Body of pancreas (tissue), 4 donors: ENCODE results near the gene GCG. TPM values are rescaled to one million over a fixed set of nuclear protein-coding genes. Genes with fewer than 3 reads are reported as not detected.

ENCODE experiments used
- ATAC-seq: fragments of 150-250 bp; one replicate; pipeline ENCODE4 v1.9.1; 2016
- DNase-seq, 4 donors: peaks; one replicate each; pipeline ENCODE4 v3.0.0-alpha.2; 2019
- H3K27ac ChIP-seq, 4 donors: fragments of 200-600 bp; sonication (generic); 1 replicate in 3 of 4; 2 replicates in 1 of 4; pipeline versions ENCODE4 v1.5.1 to v1.6.1; 2016 to 2019; ENCODE audit warnings: mild to moderate bottlenecking in 1 of 4, mixed read lengths in 1 of 4, moderate library complexity in 1 of 4
- H3K27me3 ChIP-seq, 2 donors: fragments of 200-600 bp; sonication (generic); one replicate each; pipeline ENCODE4 v1.6.0; 2016; ENCODE audit warnings: mild to moderate bottlenecking in 1 of 2
- H3K36me3 ChIP-seq, 2 donors: fragments of 200-600 bp; sonication (generic); replicated peaks in 1 of 2; 2 replicates each; pipeline ENCODE4 v1.5.1; 2016; ENCODE audit warnings: low read depth in 2 of 2; ENCODE audit not compliant: insufficient read depth in 1 of 2
- H3K4me1 ChIP-seq: fragments of 200-600 bp; sonication (generic); one replicate; pipeline ENCODE4 v1.6.0; 2016
- H3K4me3 ChIP-seq, 2 donors: fragments of 200-600 bp; sonication (generic); 1 replicate in 1 of 2; 2 replicates in 1 of 2; pipeline ENCODE4 v1.5.1; 2016 to 2019
- H3K9me3 ChIP-seq, 3 donors: fragments of 200-600 bp; sonication (generic); 1 replicate in 2 of 3; 2 replicates in 1 of 3; pipeline ENCODE4 v1.5.1; 2016
- CTCF ChIP-seq, 7 experiments: fragments of 450-650 bp in 4 of 7; fragments of 200-600 bp in 3 of 7; sonication (generic) in 3 of 7; IDR thresholded peaks; one replicate each; pipeline ENCODE4 v1.5.1; 2016 to 2019; ENCODE audit warnings: antibody characterized with exemption in 7 of 7
- POLR2A ChIP-seq, 3 donors: fragments of 450-650 bp; IDR thresholded peaks; one replicate each; pipeline ENCODE4 v1.6.1; 2016; ENCODE audit warnings: antibody characterized with exemption in 3 of 3, mild to moderate bottlenecking in 2 of 3
- WGBS, 2 donors: methylation state at CpG; one replicate each; pipeline ENCODE4 v1.1.5; 2017; 5-methylcytosine and 5-hydroxymethylcytosine counted together
- intact Hi-C: fragments of 100-400 bp; cut with DNase I; formaldehyde crosslinking; loops from one replicate; pipeline ENCODE4 v1.15.1; 2023
- total RNA-seq, 2 donors: library from RNA; depleted of rRNA; stranded (reverse); fragments of >200 nt; gene quantifications; one replicate each; pipeline ENCODE4 v1.1.0, GENCODE V29; 2016

Gene GCG
- total RNA-seq, result 100 to 1,000 TPM; 129 to 464 TPM

DNA sequence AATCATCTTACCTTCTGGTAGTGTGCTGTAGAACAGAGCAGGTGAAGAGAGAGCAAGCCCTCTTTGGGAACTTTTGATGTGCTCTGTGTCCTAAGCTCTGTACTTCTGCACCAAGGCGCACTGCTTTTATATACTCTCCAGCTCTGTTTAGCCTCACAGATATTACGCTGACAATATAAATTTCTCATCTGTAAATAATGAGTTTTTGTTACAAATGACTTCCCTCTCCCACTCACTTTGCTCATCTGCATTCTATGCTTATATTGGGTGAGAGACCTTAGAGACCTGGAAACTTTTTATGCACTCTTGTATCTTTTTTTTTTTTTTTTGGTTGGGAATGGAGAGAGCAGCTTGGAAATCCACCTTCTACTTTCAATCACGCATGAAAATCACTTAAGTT lies at the start of gene GCG:
Gene GCG (minus strand): TSS at position 101 of the 400 bp plus-strand sequence. CDS start 3,069 bp downstream, outside the sequence.
- TF ChIP-seq CTCF (IDR thresholded peaks at IDR 0.05) (no peak), POLR2A (IDR thresholded peaks at IDR 0.05) (no peak)
- intact Hi-C loops, result no loop called here
- WGBS, 2 donors, result 60 to 80% methylated on average over 3 of the region's 3 CpGs

GRCh38 chr2:162200636-162201035 lies 48.6 kb upstream of the GCG start:
- 74 to 76% methylated on average over 1 of the region's 1 CpG for WGBS, 2 donors
- no peak for TF ChIP-seq CTCF (IDR thresholded peaks at IDR 0.05)
- TF ChIP-seq POLR2A (IDR thresholded peaks at IDR 0.05), result no peak
- no peak for ATAC-seq
- intact Hi-C loops, result no loop called here
- H3K27me3 ChIP-seq, result no peaks in the 10 kb centered on the region
- no peak for DNase-seq
- H3K27ac ChIP-seq, result no peak overlapping the region
- no peaks in the 10 kb centered on the region for H3K4me1 ChIP-seq
- no peaks in the 10 kb centered on the region for H3K36me3 ChIP-seq
- H3K4me3 ChIP-seq, result no peak overlapping the region
- H3K9me3 ChIP-seq, result no peaks in the 10 kb centered on the region

More for the DNA sequence above, at the start of gene GCG:
- Histone ChIP-seq H3K4me3 (no peak within 1 kb of the TSS), H3K9me3 (no peaks in the 10 kb centered on the region), H3K4me1 (no peaks in the 10 kb centered on the region), H3K27me3 (no peaks in the 10 kb centered on the region), H3K36me3 (no peaks in the 10 kb centered on the region), H3K27ac (no peak within 1 kb of the TSS)
- no peak for DNase-seq
- no peak for ATAC-seq

GRCh38 chr2:162199913-162200312 lies 47.9 kb upstream of the GCG start:
- Histone ChIP-seq H3K4me1 (no peaks in the 10 kb centered on the region), H3K4me3 (no peak overlapping the region), H3K9me3 (no peaks in the 10 kb centered on the region), H3K27ac (no peak overlapping the region), H3K36me3 (no peaks in the 10 kb centered on the region), H3K27me3 (no peaks in the 10 kb centered on the region)
- ATAC-seq (no peak), DNase-seq (no peak)
- TF ChIP-seq CTCF (IDR thresholded peaks at IDR 0.05), result no peak
- TF ChIP-seq POLR2A (IDR thresholded peaks at IDR 0.05), result no peak
- intact Hi-C loops, result no loop called here
- 53 to 69% methylated on average over 1 of the region's 1 CpG for WGBS, 2 donors

- no peak overlapping the region for H3K27ac ChIP-seq
- H3K9me3 ChIP-seq, result no peaks in the 10 kb centered on the region
- H3K4me1 ChIP-seq, result no peaks in the 10 kb centered on the region
- ATAC-seq, result no peak
- WGBS, 2 donors, result 67 to 77% methylated on average over 9 of the region's 9 CpGs
- no peak for DNase-seq
- no peaks in the 10 kb centered on the region for H3K36me3 ChIP-seq
- intact Hi-C loops, result no loop called here
- no peaks in the 10 kb centered on the region for H3K27me3 ChIP-seq
- no peak for TF ChIP-seq CTCF (IDR thresholded peaks at IDR 0.05)
- no peak for TF ChIP-seq POLR2A (IDR thresholded peaks at IDR 0.05)
- no peak overlapping the region for H3K4me3 ChIP-seq
These were observed 46.2 kb upstream of the GCG start for GRCh38 chr2:162198239-162198638.

DNA sequence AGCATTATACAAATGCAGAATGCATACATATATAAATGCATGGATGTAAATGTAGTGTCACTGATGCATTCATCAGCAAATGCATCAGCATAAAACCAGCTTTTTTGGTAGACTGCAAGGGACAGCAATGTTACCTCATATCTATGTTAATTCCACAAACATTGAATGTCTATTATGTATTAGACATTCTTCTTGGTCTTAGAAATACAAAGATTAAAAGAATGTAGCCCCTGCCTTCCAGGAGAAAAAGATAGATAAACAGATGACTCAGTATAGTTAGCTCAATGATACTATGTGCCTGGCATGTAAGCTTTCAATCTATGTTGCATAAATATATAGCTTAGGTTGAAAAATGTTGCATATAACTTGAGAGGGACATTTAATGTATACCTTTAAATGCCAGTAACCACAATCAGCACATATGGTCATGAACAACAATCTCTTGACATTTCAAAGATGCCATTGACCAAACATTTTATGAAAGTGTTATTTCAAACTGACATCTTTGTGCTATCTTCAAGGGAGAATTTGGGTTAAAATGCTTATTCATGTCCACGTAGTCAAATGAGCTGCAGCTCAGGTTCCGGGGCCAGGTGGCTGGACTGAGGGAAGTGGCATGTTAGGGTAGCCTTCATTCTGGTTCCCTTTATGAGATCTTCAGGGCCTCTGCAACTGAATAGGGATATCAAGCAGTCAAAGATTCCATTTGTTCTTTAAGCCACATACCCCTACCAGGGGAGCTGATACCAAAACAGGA lies 45.2 kb upstream of the GCG start:
- H3K4me1 ChIP-seq, result no peaks in the 10 kb centered on the region
- H3K27me3 ChIP-seq, result no peaks in the 10 kb centered on the region
- ATAC-seq (no peak), DNase-seq (no peak)
- WGBS, 2 donors, result 47 to 70% methylated on average over 2 of the region's 2 CpGs
- intact Hi-C loops, result no loop called here
- no peaks in the 10 kb centered on the region for H3K9me3 ChIP-seq
- no peaks in the 10 kb centered on the region for H3K36me3 ChIP-seq
- TF ChIP-seq POLR2A (IDR thresholded peaks at IDR 0.05) (no peak), CTCF (IDR thresholded peaks at IDR 0.05) (no peak)
- H3K4me3 ChIP-seq, result no peak overlapping the region
- H3K27ac ChIP-seq, result no peak overlapping the region
